Thymus (tissue), 14 donors: ENCODE measurements around the gene SEMA6A. TPM values are rescaled to one million over a fixed set of nuclear protein-coding genes. Genes with fewer than 3 reads are reported as not detected.
A peak's percentile ranks its signal among the peaks of the same experiment; 100 is the strongest.

ENCODE experiments used
- DNase-seq, 9 donors: peaks; one replicate each; pipeline ENCODE4 v3.0.0-alpha.2; 2013; ENCODE audit warnings: low spot score in 9 of 9, low read depth in 6 of 9, missing footprints in 1 of 9
- H3K27ac ChIP-seq, 2 donors: one replicate each; pipeline ENCODE4 v1.5.1; 2013; ENCODE audit warnings: control low read depth in 1 of 2, low read depth in 1 of 2, low read length in 1 of 2, mild to moderate bottlenecking in 1 of 2, moderate library complexity in 1 of 2
- H3K27me3 ChIP-seq, 2 donors: one replicate each; pipeline ENCODE4 v1.5.1; 2013; ENCODE audit warnings: low read length in 1 of 2; ENCODE audit not compliant: control insufficient read depth in 2 of 2, insufficient read depth in 1 of 2
- H3K36me3 ChIP-seq, 2 donors: one replicate each; pipeline ENCODE4 v1.5.1; 2013; ENCODE audit warnings: low read length in 1 of 2, mild to moderate bottlenecking in 1 of 2, moderate library complexity in 1 of 2; ENCODE audit not compliant: control insufficient read depth in 2 of 2, insufficient read depth in 2 of 2
- H3K4me1 ChIP-seq, 2 donors: one replicate each; pipeline ENCODE4 v1.5.1; 2013; ENCODE audit warnings: low read length in 2 of 2; ENCODE audit not compliant: control insufficient read depth in 2 of 2, insufficient read depth in 2 of 2
- H3K4me3 ChIP-seq, 2 donors: one replicate each; pipeline ENCODE4 v1.5.1; 2013; ENCODE audit warnings: low read length in 2 of 2, control low read depth in 1 of 2, mild to moderate bottlenecking in 1 of 2
- H3K9me3 ChIP-seq, 2 donors: one replicate each; pipeline ENCODE4 v1.5.1; 2013; ENCODE audit warnings: low read length in 1 of 2, mild to moderate bottlenecking in 1 of 2; ENCODE audit not compliant: control insufficient read depth in 2 of 2, insufficient read depth in 1 of 2
- WGBS: extraction: QIAGEN DNeasy Blood & Tissue Kit; methylation state at CpG from one replicate; pipeline ENCODE4 v1.1.7; 2013; 5-methylcytosine and 5-hydroxymethylcytosine counted together
- long read RNA-seq, 10 donors: transcript quantifications; one replicate each; lab custom pipeline, GENCODE V29; 2026
- polyA plus RNA-seq: library from polyadenylated mRNA; stranded (reverse); fragments of 200-250 nt; gene quantifications from one replicate; pipeline ENCODE4 v1.2.3, GENCODE V29; 2013
- total RNA-seq: library from RNA; stranded (reverse); fragments of 120-200 nt; gene quantifications from one replicate; pipeline ENCODE4 v1.2.4, GENCODE V29; 2013
- donor health status: healthy.

The SEMA6A gene
- total RNA-seq (6.2 TPM), polyA plus RNA-seq (3.6 TPM)
- long read RNA-seq, donor 1, result 0 reads
- long read RNA-seq, donor 2, result 0 reads
- long read RNA-seq, donor 3, result 0 reads
- long read RNA-seq, donor 4, partial matches to known transcripts, result 0 of 1 reads
- long read RNA-seq, donor 4, other reads (novel, unspliced or antisense), result 0 of 1 reads
- long read RNA-seq, donor 5, result 0 reads
- long read RNA-seq, donor 6, full-length matches to known transcripts, result 2 of 2 reads
- long read RNA-seq, donor 6, partial matches to known transcripts, result 0 of 2 reads
- long read RNA-seq, donor 6, other reads (novel, unspliced or antisense), result 0 of 2 reads
- long read RNA-seq, donor 7, result 0 reads
- long read RNA-seq, donor 8, full-length matches to known transcripts, result 2 of 2 reads
- long read RNA-seq, donor 8, partial matches to known transcripts, result 0 of 2 reads
- long read RNA-seq, donor 8, other reads (novel, unspliced or antisense), result 0 of 2 reads
- long read RNA-seq, donor 9, result 0 reads
- long read RNA-seq, donor 10, partial matches to known transcripts, result 0 of 2 reads
- long read RNA-seq, donor 10, other reads (novel, unspliced or antisense), result 0 of 2 reads

DNA sequence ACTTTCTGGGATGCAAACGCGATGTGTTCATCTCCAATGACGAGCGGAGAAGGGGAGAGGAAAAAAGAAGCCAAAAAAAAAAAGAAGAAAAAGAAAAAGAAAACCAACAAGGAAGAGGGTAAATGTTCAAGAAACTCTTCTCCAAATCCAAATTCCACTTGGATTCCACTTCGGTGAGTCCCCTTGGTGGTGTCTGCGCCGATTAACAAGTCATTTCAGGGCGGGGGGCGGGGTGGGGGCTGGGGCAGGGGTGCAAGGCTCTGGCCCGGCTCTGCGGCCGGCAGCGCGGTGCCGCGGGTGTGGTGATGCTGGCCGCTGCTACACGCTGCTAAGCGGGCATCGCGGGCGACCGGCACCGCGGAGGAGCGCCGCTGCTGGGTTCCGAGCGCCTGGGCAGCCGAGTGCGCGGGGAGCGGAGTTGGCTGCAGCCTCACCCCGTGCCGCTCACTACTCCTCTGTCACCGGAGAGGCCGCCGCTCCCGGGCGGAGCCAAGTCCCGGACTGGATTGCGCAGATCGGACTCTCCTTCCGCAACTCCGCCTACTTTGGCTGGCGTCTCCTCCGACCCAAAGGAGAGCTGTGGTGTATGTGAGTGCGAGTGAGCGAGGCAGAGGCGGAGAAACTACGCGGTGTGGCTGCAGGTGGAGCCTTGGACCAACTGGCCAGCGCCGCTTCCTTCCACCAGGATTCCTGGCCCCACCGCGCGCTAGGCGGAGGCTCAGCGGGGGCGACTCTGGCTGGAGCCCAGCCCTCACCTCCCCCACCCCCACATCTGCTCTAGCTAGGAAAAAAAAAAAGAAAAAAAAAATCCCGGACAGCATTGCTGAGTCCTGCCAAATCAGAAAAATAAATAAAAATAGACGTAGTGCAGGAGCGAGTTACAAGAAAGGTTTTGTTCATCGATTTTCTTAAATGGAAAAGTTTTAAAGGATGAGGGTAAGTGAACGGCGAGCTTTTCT, at the start of gene SEMA6A:
SEMA6A (minus strand) TSS at position 457 of the 959 bp plus-strand sequence. CDS start 69,879 bp downstream, outside the sequence.
- WGBS, result 1% methylated on average over 66 of the region's 66 CpGs
- DNase-seq, result peak; percentile 58 to 87 (median 72)
- Histone ChIP-seq H3K4me3 (peak within 1 kb of the TSS; percentile 39 to 52), H3K9me3 (peaks cover 0 to 10% of the 10 kb centered on the region in 2 donors), H3K36me3 (no peaks in the 10 kb centered on the region), H3K27ac (peak within 1 kb of the TSS; percentile 61 to 72), H3K4me1 (peaks cover 0 to 29% of the 10 kb centered on the region in 2 donors), H3K27me3 (peaks cover 68 to 86% of the 10 kb centered on the region in 2 donors)

- Histone ChIP-seq H3K9me3 (no peaks in the 10 kb centered on the region), H3K4me3 (no peak overlapping the region), H3K4me1 (no peaks in the 10 kb centered on the region), H3K27me3 (no peaks in the 10 kb centered on the region), H3K36me3 (no peaks in the 10 kb centered on the region), H3K27ac (no peak overlapping the region)
- WGBS, result 92% methylated on average over 7 of the region's 7 CpGs
- DNase-seq, result no peak
Measured at GRCh38 chr5:116622375-116623050, 47.9 kb upstream of the SEMA6A start.

- H3K9me3 ChIP-seq, result no peaks in the 10 kb centered on the region
- H3K27ac ChIP-seq, result no peak overlapping the region
- H3K27me3 ChIP-seq, result no peaks in the 10 kb centered on the region
- H3K4me3 ChIP-seq, result no peak overlapping the region
- H3K4me1 ChIP-seq, result no peaks in the 10 kb centered on the region
- WGBS, result 95% methylated on average over 2 of the region's 2 CpGs
- no peaks in the 10 kb centered on the region for H3K36me3 ChIP-seq
- no peak for DNase-seq
Measured at GRCh38 chr5:116621599-116621998, 47.0 kb upstream of the SEMA6A start.

- no peaks in the 10 kb centered on the region for H3K4me1 ChIP-seq
- no peaks in the 10 kb centered on the region for H3K36me3 ChIP-seq
- DNase-seq, result no peak
- WGBS, result 88% methylated on average over 1 of the region's 1 CpG
- H3K27ac ChIP-seq, result no peak overlapping the region
- H3K9me3 ChIP-seq, result no peaks in the 10 kb centered on the region
- no peak overlapping the region for H3K4me3 ChIP-seq
- H3K27me3 ChIP-seq, result no peaks in the 10 kb centered on the region
Measured at GRCh38 chr5:116616876-116617275, 42.3 kb upstream of the SEMA6A start.

GRCh38 chr5:116614603-116614920, 39.9 kb upstream of the SEMA6A start:
- WGBS, result 85% methylated on average over 5 of the region's 5 CpGs

GRCh38 chr5:116613445-116613844, 38.8 kb upstream of the SEMA6A start:
- Histone ChIP-seq H3K4me1 (no peaks in the 10 kb centered on the region), H3K36me3 (no peaks in the 10 kb centered on the region), H3K9me3 (no peaks in the 10 kb centered on the region), H3K27me3 (no peaks in the 10 kb centered on the region), H3K27ac (no peak overlapping the region), H3K4me3 (no peak overlapping the region)
- no peak for DNase-seq
- 92% methylated on average over 1 of the region's 1 CpG for WGBS

More at GRCh38 chr5:116614603-116614920, 39.9 kb upstream of the SEMA6A start:
- no peaks in the 10 kb centered on the region for H3K27me3 ChIP-seq
- H3K36me3 ChIP-seq, result no peaks in the 10 kb centered on the region
- H3K4me3 ChIP-seq, result no peak overlapping the region
- H3K4me1 ChIP-seq, result no peaks in the 10 kb centered on the region
- no peak overlapping the region for H3K27ac ChIP-seq
- DNase-seq, result no peak
- no peaks in the 10 kb centered on the region for H3K9me3 ChIP-seq

DNA sequence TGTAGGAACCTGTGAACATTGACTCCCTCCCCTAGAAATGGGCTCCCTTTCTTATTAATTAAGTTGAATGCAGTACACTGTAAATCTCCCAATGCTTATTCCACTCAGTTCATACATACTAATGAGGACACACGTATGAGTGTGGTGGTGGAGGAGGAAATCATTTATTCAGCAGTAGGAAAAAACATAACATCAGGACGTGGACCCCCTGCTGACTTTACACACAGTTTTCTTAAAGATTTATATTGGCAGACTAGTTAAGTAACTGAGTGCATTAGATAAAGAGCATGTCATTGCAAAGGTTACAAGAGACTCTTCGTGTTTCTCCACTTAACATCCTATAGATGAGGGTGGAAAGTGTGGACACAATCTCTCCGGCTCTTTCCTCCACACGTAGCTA, 37.8 kb upstream of the SEMA6A start:
- 95% methylated on average over 5 of the region's 5 CpGs for WGBS
- H3K36me3 ChIP-seq, result no peaks in the 10 kb centered on the region
- DNase-seq, result no peak
- no peaks in the 10 kb centered on the region for H3K27me3 ChIP-seq
- no peak overlapping the region for H3K4me3 ChIP-seq
- H3K27ac ChIP-seq, result no peak overlapping the region
- no peaks in the 10 kb centered on the region for H3K9me3 ChIP-seq
- H3K4me1 ChIP-seq, result no peaks in the 10 kb centered on the region

DNA sequence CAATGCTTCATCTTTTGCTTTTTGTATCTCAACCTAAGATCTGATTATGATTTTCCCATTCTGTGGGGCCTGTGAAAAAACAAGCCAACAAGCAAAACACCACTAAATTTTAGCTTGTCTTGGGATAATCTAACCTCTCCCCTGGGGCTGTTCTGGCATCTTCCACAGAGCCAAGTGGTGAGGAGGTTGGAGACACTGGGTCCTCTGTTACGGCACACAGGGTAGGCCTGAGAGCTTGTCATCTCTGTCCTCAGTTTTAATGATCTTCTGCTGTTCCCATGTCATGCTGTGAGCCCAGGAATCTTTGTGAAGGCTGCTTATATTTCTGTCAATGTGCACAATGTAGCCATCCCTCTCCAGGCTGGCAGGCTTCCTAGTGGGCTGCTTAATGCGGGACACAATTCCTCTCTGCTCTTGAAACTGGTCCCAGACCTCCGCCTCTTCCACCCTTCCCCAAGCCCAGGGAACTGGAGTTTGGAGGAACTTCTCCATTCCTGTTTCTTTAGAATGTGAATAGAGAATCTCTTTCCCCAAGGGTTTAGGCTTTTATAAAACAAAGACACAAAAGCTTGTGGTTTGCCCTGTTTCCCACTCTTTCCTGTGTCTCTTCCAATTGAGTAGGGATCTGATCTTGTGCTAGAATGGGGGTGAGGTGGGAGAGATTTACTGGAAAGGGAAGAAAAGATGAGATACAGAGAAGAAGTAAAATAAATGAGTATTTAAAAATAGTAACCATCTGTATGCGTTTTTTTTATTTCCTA, 30.9 kb upstream of the SEMA6A start:
- no peaks in the 10 kb centered on the region for H3K36me3 ChIP-seq
- no peak for DNase-seq
- no peaks in the 10 kb centered on the region for H3K27me3 ChIP-seq
- H3K4me3 ChIP-seq, result no peak overlapping the region
- WGBS, result 90% methylated on average over 4 of the region's 4 CpGs
- no peaks in the 10 kb centered on the region for H3K4me1 ChIP-seq
- no peak overlapping the region for H3K27ac ChIP-seq
- H3K9me3 ChIP-seq, result no peaks in the 10 kb centered on the region
